GM03348 (cell line): ENCODE results near the gene PAPOLA.

Experiments used
- DNase-seq: peaks from one replicate; pipeline ENCODE4 v3.0.0; 2012; ENCODE audit warnings: low spot score

The PAPOLA gene

GRCh38 chr14:96565811-96566210 is 63.6 kb downstream of the PAPOLA start:
- no peak for DNase-seq

DNA sequence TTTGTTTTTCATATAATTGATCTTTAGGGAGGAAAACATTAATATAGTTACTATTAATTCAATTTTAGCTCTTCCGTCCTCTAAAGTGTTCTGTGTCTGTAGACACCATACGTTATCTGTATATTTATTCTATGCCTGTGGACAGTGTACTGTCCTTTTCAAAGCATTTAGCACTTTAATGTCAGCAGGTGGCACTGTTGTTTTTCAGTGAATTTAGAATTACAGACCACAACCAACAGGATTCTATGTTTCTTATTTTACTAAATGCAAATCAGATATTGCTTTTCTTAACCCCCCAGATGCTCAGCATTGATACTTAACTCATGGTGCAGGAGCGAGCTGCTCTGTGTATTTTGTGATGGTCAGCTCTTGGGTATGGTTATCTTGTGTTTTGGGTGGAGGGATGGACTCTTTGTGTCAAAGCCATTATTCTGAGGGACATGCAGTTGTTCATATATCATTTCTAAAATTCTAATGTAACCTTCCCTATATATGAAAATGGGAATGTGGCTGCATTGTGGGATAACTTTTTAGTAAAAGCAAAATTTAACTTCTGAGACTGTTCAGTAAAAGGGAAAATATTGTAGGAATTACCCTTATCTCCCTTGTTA is 65.2 kb downstream of the PAPOLA start:
- peak; percentile 31 for DNase-seq

DNA sequence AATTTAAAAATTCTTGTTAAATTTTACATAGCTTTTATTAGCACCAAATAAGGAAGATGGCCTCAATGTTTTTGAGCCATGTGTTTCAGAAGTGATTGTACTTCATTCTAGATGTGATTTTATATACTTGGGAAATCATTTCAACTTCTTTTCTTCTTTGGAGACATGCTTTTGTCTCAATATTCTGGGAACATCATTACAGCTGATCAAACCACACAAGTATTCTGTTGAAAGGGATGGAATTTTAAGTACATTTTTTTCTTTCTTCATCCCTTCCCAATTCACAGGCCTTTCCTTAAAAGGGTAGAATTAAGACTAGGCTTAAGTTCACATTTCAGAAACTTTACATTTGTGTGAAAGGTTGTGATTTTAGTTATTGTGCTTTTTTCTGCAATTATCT is 66.4 kb downstream of the PAPOLA start:
- DNase-seq: peak; percentile 31

DNA sequence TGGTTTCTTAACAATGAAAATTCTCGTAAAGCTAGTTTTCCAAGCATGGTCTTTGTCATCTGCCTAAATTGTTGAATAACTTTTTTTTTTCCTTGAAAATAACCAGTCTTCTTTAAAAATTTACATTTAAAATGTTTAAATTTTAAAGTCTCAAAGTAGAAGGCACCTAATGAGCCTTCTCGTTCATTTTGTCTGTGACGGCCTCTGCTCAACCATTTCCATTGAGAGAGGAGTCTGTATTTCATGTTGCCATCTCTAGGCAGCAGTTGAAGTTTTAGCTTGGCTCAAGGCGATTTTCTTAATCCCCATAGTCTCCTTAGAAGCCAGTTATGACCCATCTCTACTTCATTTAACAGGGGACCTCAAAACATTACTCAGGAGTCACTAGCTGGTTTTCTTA is 69.1 kb downstream of the PAPOLA start:
- no peak for DNase-seq

DNA sequence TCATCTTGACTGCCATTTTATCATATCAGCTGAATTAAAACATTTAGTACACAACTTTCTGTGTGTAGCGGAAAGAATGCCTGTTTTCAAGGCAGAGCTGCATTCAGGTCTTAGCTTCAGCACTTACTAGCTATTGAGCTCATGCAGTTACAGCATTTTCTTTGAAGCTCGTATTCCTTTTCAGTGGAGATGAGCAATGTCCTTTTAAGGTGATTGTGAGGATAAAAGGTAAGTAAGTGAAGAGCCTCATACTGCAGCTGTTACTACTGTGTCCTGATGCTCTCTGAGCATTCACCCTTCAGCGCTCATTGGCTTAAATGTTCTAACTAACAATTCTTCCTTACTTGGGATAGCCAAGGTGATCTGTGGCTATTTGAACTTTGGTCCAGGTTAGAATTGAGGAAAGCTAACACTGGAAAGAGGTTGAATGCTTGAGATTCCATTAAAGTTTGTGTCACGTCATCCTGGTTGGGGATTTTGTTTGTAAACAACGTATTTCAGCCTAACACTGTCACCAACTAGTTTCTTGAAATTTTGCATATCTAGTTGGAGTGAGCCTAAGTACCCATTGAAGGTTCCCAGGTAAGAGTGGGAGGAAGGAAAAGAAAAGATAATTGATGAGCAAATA is 71.4 kb downstream of the PAPOLA start:
- no peak for DNase-seq

GRCh38 chr14:96574171-96574632 is 72.0 kb downstream of the PAPOLA start:
- DNase-seq: peak; percentile 16

DNA sequence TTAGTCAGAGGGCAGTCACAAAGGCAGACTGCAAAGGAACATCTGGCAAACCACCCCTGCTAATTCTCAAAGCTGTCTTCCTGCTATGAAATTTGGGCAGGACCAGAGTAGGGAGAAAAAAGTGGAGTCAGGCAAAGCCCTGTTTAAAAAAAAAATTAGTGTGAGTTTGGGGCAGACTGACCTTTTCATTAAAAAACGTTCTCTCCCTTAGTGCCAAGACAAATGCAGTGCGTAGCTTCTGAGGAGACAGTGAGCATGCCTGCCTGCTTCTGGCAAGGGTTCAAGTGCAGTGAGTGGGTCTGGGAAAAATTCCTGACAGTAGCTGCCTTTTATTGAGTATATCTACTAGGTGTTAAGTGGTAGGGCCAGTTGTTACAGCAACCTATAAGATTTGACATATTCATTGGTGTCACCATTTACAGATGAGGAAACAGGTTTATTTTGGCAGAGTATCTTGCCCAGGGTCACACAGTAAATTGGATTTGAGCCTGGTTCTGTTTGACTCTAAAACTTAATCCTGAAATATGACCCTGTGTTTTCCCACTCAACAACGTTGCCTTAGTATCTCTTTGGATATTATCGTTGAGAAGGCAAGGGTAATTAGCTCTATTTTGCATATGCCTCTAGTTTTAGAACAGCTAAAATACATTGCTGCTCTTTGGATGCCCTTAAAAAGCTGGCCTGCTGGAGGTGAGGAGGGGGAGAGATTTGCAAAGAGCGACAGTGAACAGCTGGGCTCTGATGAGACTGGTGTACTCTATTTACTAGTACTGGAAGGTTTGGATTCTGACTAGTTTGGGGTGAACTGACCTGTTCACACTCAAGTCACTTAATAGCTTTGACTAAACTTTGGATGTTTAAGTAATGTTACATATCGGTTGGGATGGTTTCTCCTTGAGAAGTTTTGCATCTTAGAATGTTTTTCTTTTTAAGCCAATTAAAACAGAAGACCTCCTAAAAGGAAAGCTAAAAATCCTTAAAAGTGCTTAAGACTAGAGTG is 72.8 kb downstream of the PAPOLA start:
- peak; percentile 74 for DNase-seq

GRCh38 chr14:96576359-96576758 is 74.2 kb downstream of the PAPOLA start:
- peak; percentile 1 for DNase-seq

GRCh38 chr14:96576937-96577336 is 74.8 kb downstream of the PAPOLA start:
- no peak for DNase-seq

- no peak for DNase-seq
Measured at GRCh38 chr14:96578619-96579018, 76.4 kb downstream of the PAPOLA start.

DNA sequence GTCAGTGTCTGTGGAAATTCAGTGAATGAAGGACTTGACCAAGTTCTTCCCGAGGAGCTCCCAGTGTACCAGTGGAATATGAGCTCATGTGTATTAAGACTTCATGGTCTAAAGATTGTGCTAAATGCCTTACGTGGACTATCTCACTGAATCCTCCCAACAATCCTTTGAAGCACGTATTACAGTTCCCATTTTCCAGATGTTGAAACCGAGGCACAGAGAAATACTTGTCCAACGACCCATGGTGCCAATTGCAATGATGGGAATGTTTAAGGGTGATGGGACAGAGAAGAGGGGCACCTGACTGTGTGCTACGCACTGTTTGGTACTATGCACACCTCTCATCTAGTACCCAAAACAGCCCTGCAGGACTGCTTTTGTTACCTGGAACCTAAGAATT is 77.2 kb downstream of the PAPOLA start:
- DNase-seq: no peak

GRCh38 chr14:96579855-96580254 is 77.7 kb downstream of the PAPOLA start:
- DNase-seq: no peak

DNA sequence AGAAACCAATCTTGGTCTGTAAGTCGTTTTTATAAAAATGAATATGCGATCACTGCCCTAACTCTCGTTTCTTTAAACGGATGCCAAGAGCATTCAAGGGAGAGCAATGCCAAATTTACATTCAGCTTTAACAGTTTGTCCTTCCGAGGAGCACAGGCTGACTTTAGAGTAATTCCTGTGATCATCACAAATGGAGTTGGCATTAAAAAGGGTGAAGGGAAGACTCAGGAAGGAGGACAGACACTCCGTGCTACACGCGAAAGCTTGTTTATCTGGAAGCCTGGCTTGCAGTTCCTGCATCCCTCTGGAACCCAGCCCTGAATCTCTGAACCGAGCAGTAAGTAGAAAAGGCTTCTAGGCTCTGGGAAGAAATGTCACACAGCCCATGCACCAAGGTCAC is 78.4 kb downstream of the PAPOLA start:
- DNase-seq: peak; percentile 3

DNA sequence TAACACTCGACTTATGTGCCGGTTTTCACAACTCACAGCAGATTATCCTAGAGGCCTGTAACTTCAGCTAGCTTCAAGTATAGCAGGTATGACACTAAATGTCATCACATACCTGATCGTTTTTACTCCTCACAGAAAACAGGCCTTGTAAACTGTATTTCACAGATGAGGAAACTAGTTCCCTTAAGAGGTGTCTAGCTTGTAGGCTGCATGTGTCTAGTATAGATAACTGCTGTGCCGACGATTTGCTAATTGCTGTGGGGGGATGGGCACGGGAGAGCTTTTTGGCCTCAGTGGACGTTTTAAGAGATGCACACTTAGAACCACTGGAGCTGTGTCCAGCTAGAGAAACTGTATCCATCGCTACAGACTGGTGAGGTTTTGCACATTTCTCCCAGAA is 78.8 kb downstream of the PAPOLA start:
- DNase-seq: no peak

DNA sequence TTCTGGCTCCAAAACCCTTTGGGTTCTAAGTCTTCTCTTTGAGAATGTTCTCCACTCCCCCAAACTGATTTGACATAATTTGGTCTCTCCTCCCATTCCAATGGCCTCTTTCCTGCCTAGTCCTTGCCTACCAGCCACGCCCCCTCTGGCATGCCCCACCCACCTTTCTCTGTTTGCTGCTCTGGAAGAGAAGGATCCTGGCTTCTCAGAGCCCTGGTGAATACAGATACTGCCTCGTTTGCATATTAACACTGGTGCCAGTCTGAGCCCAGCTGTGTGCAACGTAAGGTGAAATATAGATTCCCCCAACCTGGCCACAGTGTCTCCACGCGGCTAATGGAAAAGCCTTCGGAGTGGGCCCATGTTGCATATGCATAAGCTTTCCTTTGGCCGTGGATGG is 79.7 kb downstream of the PAPOLA start:
- peak; percentile 21 for DNase-seq

- DNase-seq: peak; percentile 3
Measured at GRCh38 chr14:96582411-96582961, 80.3 kb downstream of the PAPOLA start.

DNA sequence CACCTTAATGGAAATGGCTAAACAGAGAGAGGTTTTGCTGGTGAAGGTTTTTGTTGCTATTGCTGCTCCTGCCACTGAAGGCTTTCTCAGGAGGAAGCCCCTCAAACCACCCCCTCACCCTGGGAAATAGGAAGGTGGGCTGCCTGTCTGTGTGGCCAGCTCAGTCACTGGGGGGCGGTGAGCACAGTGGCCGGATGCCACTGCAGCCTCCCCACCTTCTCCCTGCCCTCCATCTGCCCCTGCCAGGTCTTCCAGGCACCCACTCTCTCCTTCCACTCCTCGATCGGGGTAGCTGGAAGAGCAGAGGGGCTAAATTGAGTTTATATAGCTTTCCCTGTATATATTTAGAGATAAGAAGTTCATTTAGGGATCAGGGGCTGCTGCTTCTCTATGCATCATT is 80.8 kb downstream of the PAPOLA start:
- DNase-seq: peak; percentile 4

- DNase-seq: peak; percentile 4
Measured at GRCh38 chr14:96583569-96584041, 81.4 kb downstream of the PAPOLA start.

- peak; percentile 49 for DNase-seq
Measured at GRCh38 chr14:96584199-96584906, 82.2 kb downstream of the PAPOLA start.

DNA sequence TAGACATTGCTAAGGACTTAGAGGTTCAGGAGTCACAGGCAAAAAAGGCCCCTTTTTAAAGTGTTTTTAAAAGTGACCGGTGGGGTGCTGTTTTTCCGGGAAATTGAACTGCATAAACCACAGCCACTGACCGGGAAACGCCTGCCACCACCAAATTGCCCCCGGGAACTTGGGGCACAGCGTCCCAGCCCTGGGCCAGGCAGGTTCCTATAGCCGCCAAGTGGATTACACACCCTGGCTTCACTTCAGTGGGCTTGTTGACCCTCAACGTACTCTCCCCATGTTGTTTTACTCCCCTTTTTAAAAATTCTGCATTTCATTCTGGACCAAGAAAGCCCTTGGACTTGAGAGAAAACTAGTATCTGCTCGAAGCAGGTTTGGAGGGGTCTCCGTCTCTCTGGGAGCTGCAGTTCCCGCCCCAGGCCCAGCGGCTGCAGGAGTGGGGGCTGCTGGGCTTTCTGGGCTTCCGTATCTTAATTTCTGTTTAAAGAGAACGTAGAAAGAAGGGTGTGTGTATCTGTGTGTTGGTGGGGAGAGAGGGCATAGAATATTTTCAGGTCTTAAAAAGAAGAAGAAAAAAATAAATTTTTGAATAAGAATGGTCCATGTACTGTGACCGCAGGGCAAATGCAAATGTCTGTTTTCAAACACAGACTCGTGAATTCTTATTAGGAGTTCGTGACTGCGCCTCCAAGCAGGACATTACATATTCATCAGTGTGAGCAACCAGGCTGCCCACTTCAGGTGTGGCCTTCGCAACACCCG is 82.9 kb downstream of the PAPOLA start:
- no peak for DNase-seq

DNA sequence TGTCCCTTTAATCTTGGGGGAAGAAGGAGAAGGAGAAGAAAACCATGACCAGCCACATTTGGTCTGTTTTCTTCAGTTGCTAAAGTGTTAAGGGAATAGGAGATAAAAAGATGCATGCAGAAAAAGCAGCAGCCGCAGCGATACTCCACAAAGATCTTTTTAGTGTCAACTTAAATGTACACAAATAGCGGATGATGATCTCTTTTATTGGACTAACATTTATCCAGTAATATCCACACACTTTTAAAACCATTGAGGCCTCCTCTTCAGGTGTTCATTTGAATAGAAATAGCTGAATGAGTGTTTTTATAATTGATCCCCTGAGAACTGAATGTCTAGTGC is 83.5 kb downstream of the PAPOLA start:
- no peak for DNase-seq
